Measurements from ENCODE around the gene COG6. TPM values are rescaled to one million over a fixed set of nuclear protein-coding genes. Genes with fewer than 3 reads are reported as not detected.

The COG6 gene
- total RNA-seq, 4 donors from 2014 or later, result 16.8 to 27.0 (median 22.8) TPM

- TF ChIP-seq CTCF (IDR thresholded peaks at IDR 0.05; ENCODE audit: low read depth), result no peak
These were observed 113.5 kb downstream of the COG6 start for GRCh38 chr13:39768962-39769361.

GRCh38 chr13:39770221-39771090 lies 115.0 kb downstream of the COG6 start:
- no peak for TF ChIP-seq CTCF (IDR thresholded peaks at IDR 0.05; ENCODE audit: low read depth)

- TF ChIP-seq CTCF (IDR thresholded peaks at IDR 0.05; ENCODE audit: low read depth), result no peak
These were observed 118.4 kb downstream of the COG6 start for GRCh38 chr13:39773833-39774232.

GRCh38 chr13:39776439-39776838 lies 121.0 kb downstream of the COG6 start:
- TF ChIP-seq CTCF (IDR thresholded peaks at IDR 0.05; ENCODE audit: low read depth), result no peak

- no peak for TF ChIP-seq CTCF (IDR thresholded peaks at IDR 0.05; ENCODE audit: low read depth)
These were observed 121.6 kb downstream of the COG6 start for GRCh38 chr13:39777021-39777420.

GRCh38 chr13:39777527-39778061 lies 122.1 kb downstream of the COG6 start:
- TF ChIP-seq CTCF (IDR thresholded peaks at IDR 0.05; ENCODE audit: low read depth), result no peak
